CD4-positive, alpha-beta memory T cell (primary cell): ENCODE data around the gene ZIC4. TPM values are rescaled to one million over a fixed set of nuclear protein-coding genes. Genes with fewer than 3 reads are reported as not detected.

Experiments
- CTCF ChIA-PET: fragments of 350-600 bp; sonication (Branson Sonifier 250); formaldehyde crosslinking; loops from one replicate; lab custom pipeline; 2021; ENCODE audit warnings: inconsistent platforms; ENCODE audit not compliant: partially characterized antibody; lab: Charles Lee
- POLR2A ChIA-PET: fragments of 350-600 bp; sonication (Branson Sonifier 250); formaldehyde crosslinking; loops from one replicate; lab custom pipeline; 2021; ENCODE audit not compliant: partially characterized antibody; lab: Charles Lee
- DNase-seq, 5 donors: peaks; one replicate each; pipeline versions ENCODE4 v3.0.0 to v3.0.0-alpha.2; 2020 to 2022; ENCODE audit warnings: mixed read lengths in 1 of 5
- H3K27ac ChIP-seq: one replicate; pipeline ENCODE4 v1.7.0; 2013; ENCODE audit warnings: low read depth, low read length
- H3K27me3 ChIP-seq: 2 replicates; pipeline ENCODE4 v1.7.0; 2013; ENCODE audit warnings: mild to moderate bottlenecking, low read length, moderate library complexity; ENCODE audit not compliant: insufficient read depth
- H3K36me3 ChIP-seq: 2 replicates; pipeline ENCODE4 v1.7.0; 2013; ENCODE audit warnings: mild to moderate bottlenecking, low read length, moderate library complexity; ENCODE audit not compliant: insufficient read depth
- H3K4me1 ChIP-seq: 2 replicates; pipeline ENCODE4 v1.7.0; 2013; ENCODE audit warnings: mild to moderate bottlenecking, low read length, moderate library complexity; ENCODE audit not compliant: insufficient read depth
- H3K4me3 ChIP-seq, 2 donors: one replicate each; pipeline ENCODE4 v1.7.0; 2013; ENCODE audit warnings: low read length in 2 of 2, mild to moderate bottlenecking in 1 of 2
- H3K9me3 ChIP-seq, 2 donors: one replicate each; pipeline ENCODE4 v1.7.0; 2013; ENCODE audit warnings: low read length in 2 of 2, control low read depth in 1 of 2; ENCODE audit not compliant: control insufficient read depth in 1 of 2
- H3K27ac Mint-ChIP-seq, 7 donors: one replicate each; pipeline ENCODE4 v1.8.0; 2020 to 2021; ENCODE audit warnings: mixed read lengths in 7 of 7, mild to moderate bottlenecking in 6 of 7, inconsistent platforms in 3 of 7, moderate library complexity in 3 of 7
- H3K27me3 Mint-ChIP-seq, 2 donors: one replicate each; pipeline ENCODE4 v1.8.0; 2020 to 2021; ENCODE audit warnings: mixed read lengths in 2 of 2
- H3K36me3 Mint-ChIP-seq, 2 donors: one replicate each; pipeline ENCODE4 v1.8.0; 2020 to 2021; ENCODE audit warnings: mixed read lengths in 2 of 2, inconsistent platforms in 1 of 2, mild to moderate bottlenecking in 1 of 2
- H3K4me1 Mint-ChIP-seq, 4 donors: one replicate each; pipeline ENCODE4 v1.8.0; 2020 to 2021; ENCODE audit warnings: mixed read lengths in 4 of 4, mild to moderate bottlenecking in 1 of 4
- H3K4me3 Mint-ChIP-seq, 8 donors: one replicate each; pipeline ENCODE4 v1.8.0; 2020 to 2021; ENCODE audit warnings: mixed read lengths in 8 of 8, mild to moderate bottlenecking in 7 of 8, moderate library complexity in 6 of 8, inconsistent platforms in 3 of 8
- H3K9me3 Mint-ChIP-seq, 8 donors: one replicate each; pipeline ENCODE4 v1.8.0; 2020 to 2021; ENCODE audit warnings: mixed read lengths in 8 of 8, mild to moderate bottlenecking in 5 of 8, inconsistent platforms in 3 of 8, moderate library complexity in 1 of 8
- intact Hi-C: fragments of 100-400 bp; cut with micrococcal nuclease; formaldehyde crosslinking; loops from one replicate; pipeline ENCODE4 v1.15.1; 2023
- polyA plus RNA-seq, 2 donors: library from polyadenylated mRNA; unstranded; fragments of 300-500 nt; fragmentation: Illumina TruSeq; gene quantifications; one replicate each; pipeline ENCODE4 v1.2.3, GENCODE V29; 2021
- total RNA-seq, 2 experiments: library from RNA; stranded (reverse); gene quantifications; one replicate each; pipeline ENCODE4 v1.2.3, GENCODE V29; 2021

Gene ZIC4
- total and polyA plus RNA-seq, 4 experiments from 2014 or later = not detected

GRCh38 chr3:147412917-147413685, 6.8 kb upstream of the ZIC4 start:
- H3K36me3 ChIP-seq = no peaks in the 10 kb centered on the region
- DNase-seq = no peak
- H3K9me3 ChIP-seq = no peaks in the 10 kb centered on the region
- peak overlapping the region in 1 of 2 donors; percentile 22 for H3K4me3 ChIP-seq
- peaks cover 24% of the 10 kb centered on the region for H3K27me3 ChIP-seq
- Mint-ChIP-seq H3K27me3 (peaks cover 39 to 60% of the 10 kb centered on the region in 2 donors), H3K4me1 (peaks cover 13 to 31% (median 20%) of the 10 kb centered on the region in 4 donors), H3K36me3 (peaks cover 2 to 10% of the 10 kb centered on the region in 2 donors), H3K9me3 (peaks cover 0 to 48% (median 33%) of the 10 kb centered on the region in 8 donors), H3K4me3 (peak overlapping the region; percentile 55 to 88 (median 78)), H3K27ac (no peak overlapping the region)
- ChIA-PET POLR2A (no interaction called here), CTCF (no interaction called here)
- no peak overlapping the region for H3K27ac ChIP-seq
- peaks cover 7% of the 10 kb centered on the region for H3K4me1 ChIP-seq
- intact Hi-C loops = no loop called here

DNA sequence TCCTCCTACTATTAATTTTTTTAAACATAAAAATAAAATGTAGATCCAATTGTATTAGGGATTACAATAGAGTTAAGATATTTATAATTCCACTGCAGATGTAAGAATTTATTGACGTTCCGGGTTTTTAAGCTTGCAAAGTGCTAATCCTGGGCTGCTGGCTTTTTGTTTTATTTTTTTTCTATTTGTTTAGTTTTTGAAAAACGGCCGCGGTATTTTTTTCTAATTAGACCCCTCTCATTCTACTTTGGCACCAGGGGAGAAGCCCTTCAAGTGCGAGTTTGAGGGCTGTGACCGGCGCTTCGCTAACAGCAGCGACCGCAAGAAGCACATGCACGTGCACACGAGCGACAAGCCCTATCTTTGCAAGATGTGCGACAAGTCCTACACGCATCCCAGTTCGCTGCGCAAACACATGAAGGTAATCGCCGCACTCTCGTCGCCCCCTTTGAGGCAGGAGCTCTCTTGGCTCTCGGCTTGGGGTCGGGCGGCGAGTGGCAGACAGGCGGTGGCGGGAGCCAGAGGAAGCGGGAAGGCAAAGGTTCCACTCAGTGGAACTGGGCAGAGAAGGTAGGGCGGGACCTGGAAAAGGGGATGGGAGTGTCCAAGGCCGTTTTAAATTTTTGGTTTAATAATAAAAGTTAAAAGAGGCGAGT, 6.0 kb upstream of the ZIC4 start:
- POLR2A ChIA-PET = no interaction called here
- intact Hi-C loops = no loop called here
- H3K9me3 Mint-ChIP-seq = peaks cover 0 to 50% (median 39%) of the 10 kb centered on the region in 8 donors

DNA sequence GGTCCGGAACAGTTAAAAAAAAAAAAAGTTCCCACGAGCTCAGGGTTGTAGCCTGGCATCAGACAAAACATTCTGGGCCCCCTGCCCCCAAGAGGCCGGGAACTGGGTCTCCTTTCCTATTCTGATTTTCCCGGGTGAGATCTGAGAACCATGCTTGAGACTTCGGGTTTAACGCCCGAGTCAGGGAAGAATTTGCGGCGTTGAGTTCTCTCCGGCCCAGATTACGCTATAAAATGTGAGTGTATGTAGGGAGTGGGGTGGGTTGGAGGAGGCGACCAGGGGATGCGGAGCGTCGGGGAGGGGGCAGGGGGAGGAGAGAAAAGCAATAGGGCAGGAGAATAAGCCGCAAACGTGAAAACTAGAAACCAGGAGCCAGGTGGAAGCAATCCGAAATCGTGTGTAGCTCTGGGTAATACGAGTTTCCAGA, 5.5 kb upstream of the ZIC4 start:
- Histone ChIP-seq H3K4me1 (peaks cover 7% of the 10 kb centered on the region), H3K4me3 (no peak overlapping the region), H3K27ac (no peak overlapping the region), H3K36me3 (no peaks in the 10 kb centered on the region), H3K9me3 (no peaks in the 10 kb centered on the region), H3K27me3 (peaks cover 37% of the 10 kb centered on the region)
- no peak for DNase-seq
- intact Hi-C loops = no loop called here
- Mint-ChIP-seq H3K36me3 (peaks cover 2 to 15% of the 10 kb centered on the region in 2 donors), H3K4me1 (peaks cover 13 to 31% (median 20%) of the 10 kb centered on the region in 4 donors), H3K9me3 (peaks cover 0 to 54% (median 41%) of the 10 kb centered on the region in 8 donors), H3K27ac (no peak overlapping the region), H3K27me3 (peaks cover 41 to 63% of the 10 kb centered on the region in 2 donors), H3K4me3 (peak overlapping the region in 7 of 8 donors; percentile 18 to 61 (median 38))
- ChIA-PET CTCF (no interaction called here), POLR2A (no interaction called here)

More for the DNA sequence above, 6.0 kb upstream of the ZIC4 start:
- H3K27ac Mint-ChIP-seq = peak overlapping the region in 1 of 7 donors; percentile 15
- H3K4me3 Mint-ChIP-seq = peak overlapping the region in 6 of 8 donors; percentile 9 to 88 (median 48)
- H3K36me3 Mint-ChIP-seq = peaks cover 2 to 15% of the 10 kb centered on the region in 2 donors
- Histone ChIP-seq H3K27ac (no peak overlapping the region), H3K4me3 (no peak overlapping the region), H3K36me3 (no peaks in the 10 kb centered on the region), H3K9me3 (no peaks in the 10 kb centered on the region), H3K4me1 (peaks cover 7% of the 10 kb centered on the region), H3K27me3 (peaks cover 31% of the 10 kb centered on the region)
- peaks cover 13 to 31% (median 20%) of the 10 kb centered on the region in 4 donors for H3K4me1 Mint-ChIP-seq
- peaks cover 42 to 63% of the 10 kb centered on the region in 2 donors for H3K27me3 Mint-ChIP-seq
- no peak for DNase-seq
- CTCF ChIA-PET = no interaction called here

DNA sequence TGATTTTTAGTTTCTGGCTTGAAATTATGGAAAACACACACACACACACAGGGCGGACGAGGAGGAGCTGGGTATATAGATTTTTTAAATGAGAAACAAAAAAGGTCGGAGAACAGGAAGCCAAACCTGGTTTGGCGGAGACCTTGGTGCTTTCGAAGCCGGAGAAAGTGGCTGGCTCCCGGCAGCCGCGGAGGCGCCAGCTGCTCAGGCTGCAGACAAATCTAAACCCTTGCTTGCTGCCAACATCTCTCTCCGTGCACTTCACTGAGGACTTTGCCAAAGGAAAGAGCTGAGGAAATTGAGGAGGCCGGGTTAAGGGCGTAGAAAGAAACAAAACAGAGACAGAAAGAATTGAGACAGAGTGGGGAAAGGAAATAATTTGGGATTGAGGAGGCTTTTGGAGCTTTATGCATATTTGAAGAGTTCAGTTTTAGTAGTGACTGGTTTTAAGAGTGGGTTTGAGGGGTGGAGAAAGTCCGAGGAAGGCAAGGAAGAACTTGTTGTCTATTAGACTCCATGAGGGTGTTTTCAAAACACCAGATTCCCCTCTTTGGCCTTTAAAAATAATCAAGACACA, 5.0 kb upstream of the ZIC4 start:
- no peak for DNase-seq
- peaks cover 42 to 65% of the 10 kb centered on the region in 2 donors for H3K27me3 Mint-ChIP-seq
- H3K27ac ChIP-seq = no peak overlapping the region
- H3K27me3 ChIP-seq = peaks cover 38% of the 10 kb centered on the region
- no peaks in the 10 kb centered on the region for H3K36me3 ChIP-seq
- peaks cover 2 to 15% of the 10 kb centered on the region in 2 donors for H3K36me3 Mint-ChIP-seq
- H3K9me3 ChIP-seq = no peaks in the 10 kb centered on the region
- H3K4me3 Mint-ChIP-seq = peak overlapping the region; percentile 18 to 61 (median 44)
- CTCF ChIA-PET = no interaction called here
- peaks cover 0 to 58% (median 46%) of the 10 kb centered on the region in 8 donors for H3K9me3 Mint-ChIP-seq
- peaks cover 7% of the 10 kb centered on the region for H3K4me1 ChIP-seq
- intact Hi-C loops = no loop called here
- no peak overlapping the region for H3K4me3 ChIP-seq
- H3K4me1 Mint-ChIP-seq = peaks cover 13 to 31% (median 20%) of the 10 kb centered on the region in 4 donors
- POLR2A ChIA-PET = no interaction called here
- H3K27ac Mint-ChIP-seq = peak overlapping the region in 3 of 7 donors; percentile 3 to 35 (median 21)

DNA sequence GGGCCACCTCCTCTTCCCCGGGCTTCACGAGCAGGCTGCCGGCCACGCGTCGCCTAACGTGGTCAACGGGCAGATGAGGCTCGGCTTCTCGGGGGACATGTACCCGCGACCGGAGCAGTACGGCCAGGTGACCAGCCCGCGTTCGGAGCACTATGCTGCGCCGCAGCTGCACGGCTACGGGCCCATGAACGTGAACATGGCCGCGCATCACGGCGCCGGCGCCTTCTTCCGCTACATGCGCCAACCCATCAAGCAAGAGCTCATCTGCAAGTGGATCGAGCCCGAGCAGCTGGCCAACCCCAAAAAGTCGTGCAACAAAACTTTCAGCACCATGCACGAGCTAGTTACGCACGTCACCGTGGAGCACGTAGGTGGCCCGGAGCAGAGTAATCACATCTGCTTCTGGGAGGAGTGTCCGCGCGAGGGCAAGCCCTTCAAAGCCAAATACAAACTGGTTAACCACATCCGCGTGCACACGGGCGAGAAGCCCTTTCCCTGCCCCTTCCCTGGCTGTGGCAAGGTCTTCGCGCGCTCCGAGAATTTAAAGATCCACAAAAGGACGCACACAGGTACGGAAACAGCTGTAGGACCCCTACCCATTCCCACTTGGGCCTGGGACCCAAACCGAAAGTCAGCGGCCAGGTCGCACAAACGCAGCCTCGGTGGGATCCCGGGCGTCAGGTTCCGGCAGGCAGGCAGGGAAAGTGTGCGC, 4.3 kb upstream of the ZIC4 start:
- H3K36me3 Mint-ChIP-seq = peaks cover 2 to 15% of the 10 kb centered on the region in 2 donors
- no peak overlapping the region for H3K4me3 ChIP-seq

DNA sequence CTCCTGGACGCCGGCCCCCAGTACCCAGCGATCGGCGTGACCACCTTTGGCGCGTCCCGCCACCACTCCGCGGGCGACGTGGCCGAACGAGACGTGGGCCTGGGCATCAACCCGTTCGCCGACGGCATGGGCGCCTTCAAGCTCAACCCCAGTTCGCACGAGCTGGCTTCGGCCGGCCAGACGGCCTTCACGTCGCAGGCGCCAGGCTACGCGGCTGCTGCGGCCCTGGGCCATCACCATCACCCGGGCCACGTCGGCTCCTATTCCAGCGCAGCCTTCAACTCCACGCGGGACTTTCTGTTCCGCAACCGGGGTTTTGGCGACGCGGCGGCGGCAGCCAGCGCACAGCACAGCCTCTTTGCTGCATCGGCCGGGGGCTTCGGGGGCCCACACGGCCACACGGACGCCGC, 3.8 kb upstream of the ZIC4 start:
- Histone ChIP-seq H3K36me3 (no peaks in the 10 kb centered on the region), H3K4me3 (no peak overlapping the region), H3K9me3 (no peaks in the 10 kb centered on the region), H3K4me1 (peaks cover 7% of the 10 kb centered on the region), H3K27me3 (peaks cover 38% of the 10 kb centered on the region), H3K27ac (no peak overlapping the region)
- POLR2A ChIA-PET = no interaction called here
- Mint-ChIP-seq H3K27ac (no peak overlapping the region), H3K36me3 (peaks cover 2 to 15% of the 10 kb centered on the region in 2 donors), H3K4me3 (no peak overlapping the region), H3K27me3 (peaks cover 38 to 69% of the 10 kb centered on the region in 2 donors), H3K9me3 (peaks cover 0 to 55% (median 40%) of the 10 kb centered on the region in 8 donors), H3K4me1 (peaks cover 13 to 31% (median 20%) of the 10 kb centered on the region in 4 donors)
- intact Hi-C loops = no loop called here
- DNase-seq = no peak
- CTCF ChIA-PET = no interaction called here

More for the DNA sequence above, 4.3 kb upstream of the ZIC4 start:
- POLR2A ChIA-PET = no interaction called here
- Mint-ChIP-seq H3K27ac (peak overlapping the region in 1 of 7 donors; percentile 21), H3K4me1 (peaks cover 13 to 31% (median 20%) of the 10 kb centered on the region in 4 donors), H3K27me3 (peaks cover 39 to 69% of the 10 kb centered on the region in 2 donors), H3K4me3 (peak overlapping the region; percentile 18 to 61 (median 44)), H3K9me3 (peaks cover 0 to 58% (median 45%) of the 10 kb centered on the region in 8 donors)
- no peak overlapping the region for H3K27ac ChIP-seq
- intact Hi-C loops = no loop called here
- peaks cover 38% of the 10 kb centered on the region for H3K27me3 ChIP-seq
- CTCF ChIA-PET = no interaction called here
- H3K36me3 ChIP-seq = no peaks in the 10 kb centered on the region
- peaks cover 7% of the 10 kb centered on the region for H3K4me1 ChIP-seq
- H3K9me3 ChIP-seq = no peaks in the 10 kb centered on the region
- DNase-seq = peak in 2 of 5 donors; percentile 10 to 14
